Parathyroid adenoma (tissue), 2 donors: ENCODE data around the gene DCTN2.
"Not testable (repeated sequence)": the region's sequence is repeated elsewhere in the genome, so short reads cannot be mapped to it uniquely, and the experiment has no call there.

Experiments used
- H2AFZ ChIP-seq: fragments of 300-600 bp; sonication (generic); one replicate; pipeline ENCODE4 v1.7.0; 2017; ENCODE audit warnings: antibody characterized with exemption, mild to moderate bottlenecking
- H3K27ac ChIP-seq: fragments of 300-600 bp; sonication (generic); one replicate; pipeline ENCODE4 v1.7.0; 2017
- H3K27me3 ChIP-seq: fragments of 300-600 bp; sonication (generic); one replicate; pipeline ENCODE4 v1.7.0; 2017; ENCODE audit warnings: low read length; ENCODE audit not compliant: control insufficient read depth, insufficient read depth
- H3K36me3 ChIP-seq: fragments of 300-600 bp; sonication (generic); one replicate; pipeline ENCODE4 v1.7.0; 2017; ENCODE audit warnings: low read length; ENCODE audit not compliant: control insufficient read depth, insufficient read depth
- H3K4me1 ChIP-seq: fragments of 300-600 bp; sonication (generic); one replicate; pipeline ENCODE4 v1.7.0; 2017; ENCODE audit warnings: control low read depth
- H3K4me2 ChIP-seq: fragments of 300-600 bp; sonication (generic); one replicate; pipeline ENCODE4 v1.7.0; 2017; ENCODE audit warnings: low read length
- H3K4me3 ChIP-seq: fragments of 300-600 bp; sonication (generic); one replicate; pipeline ENCODE4 v1.7.0; 2017; ENCODE audit warnings: low read depth, low read length
- H3K79me2 ChIP-seq: fragments of 300-600 bp; sonication (generic); one replicate; pipeline ENCODE4 v1.7.0; 2017; ENCODE audit warnings: control low read depth
- H3K9ac ChIP-seq: fragments of 300-600 bp; sonication (generic); one replicate; pipeline ENCODE4 v1.7.0; 2017; ENCODE audit warnings: mild to moderate bottlenecking
- H3K9me3 ChIP-seq: fragments of 300-600 bp; sonication (generic); one replicate; pipeline ENCODE4 v1.7.0; 2017; ENCODE audit warnings: low read length; ENCODE audit not compliant: control insufficient read depth
- CTCF ChIP-seq: fragments of 300-600 bp; sonication (generic); IDR thresholded peaks from one replicate; pipeline ENCODE4 v1.7.0; 2017; ENCODE audit warnings: antibody characterized with exemption, mild to moderate bottlenecking
- donor health status: primary hyperparathyroidism.

Gene DCTN2

GRCh38 chr12:57511588-57512325 lies 35.2 kb downstream of the DCTN2 start:
- H3K4me3 ChIP-seq: no peak overlapping the region
- no peaks in the 10 kb centered on the region for H3K9me3 ChIP-seq
- no peak overlapping the region for H2AFZ ChIP-seq
- H3K27ac ChIP-seq: no peak overlapping the region
- H3K36me3 ChIP-seq: no peaks in the 10 kb centered on the region
- no peak overlapping the region for H3K4me2 ChIP-seq
- H3K4me1 ChIP-seq: no peaks in the 10 kb centered on the region
- H3K27me3 ChIP-seq: no peaks in the 10 kb centered on the region
- TF ChIP-seq CTCF: no peak
- H3K9ac ChIP-seq: no peak overlapping the region
- no peaks in the 10 kb centered on the region for H3K79me2 ChIP-seq

DNA sequence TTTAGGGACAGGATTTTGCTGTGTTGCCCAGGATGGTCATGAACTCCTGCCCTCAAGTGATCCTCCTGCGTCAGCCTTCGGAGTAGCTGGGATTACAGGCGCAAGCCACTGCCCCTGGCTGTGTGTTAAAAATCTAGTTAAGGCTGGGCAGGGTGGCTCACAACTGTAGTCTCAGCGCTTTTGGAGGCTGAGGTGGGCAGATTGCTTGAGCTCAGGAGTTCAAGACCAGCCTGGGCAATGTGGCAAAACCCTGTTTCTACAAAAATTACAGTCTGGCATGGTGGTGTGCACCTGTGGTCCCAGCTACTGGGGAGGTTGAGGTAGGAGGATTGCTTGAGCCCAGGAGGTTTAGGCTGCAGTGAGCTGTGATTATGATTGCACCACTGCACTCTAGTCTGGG lies 35.8 kb downstream of the DCTN2 start:
- Histone ChIP-seq H3K27ac (no peak overlapping the region), H3K9ac (no peak overlapping the region), H3K27me3 (no peaks in the 10 kb centered on the region), H3K4me2 (no peak overlapping the region), H3K36me3 (no peaks in the 10 kb centered on the region), H3K9me3 (no peaks in the 10 kb centered on the region), H2AFZ (no peak overlapping the region), H3K4me1 (no peaks in the 10 kb centered on the region), H3K4me3 (no peak overlapping the region), H3K79me2 (no peaks in the 10 kb centered on the region)
- TF ChIP-seq CTCF: no peak

- H3K79me2 ChIP-seq, H2AFZ ChIP-seq, H3K27ac ChIP-seq, H3K36me3 ChIP-seq, H3K4me2 ChIP-seq, H3K9me3 ChIP-seq, H3K27me3 ChIP-seq, H3K4me3 ChIP-seq, H3K9ac ChIP-seq, H3K4me1 ChIP-seq: not testable (repeated sequence)
Observed at GRCh38 chr12:57507796-57508195, 39.2 kb downstream of the DCTN2 start.

GRCh38 chr12:57506541-57506940 lies 40.5 kb downstream of the DCTN2 start:
- H3K36me3 ChIP-seq, H3K27me3 ChIP-seq, H3K27ac ChIP-seq, H3K4me1 ChIP-seq, H3K9me3 ChIP-seq, H3K4me2 ChIP-seq, H3K79me2 ChIP-seq, H3K9ac ChIP-seq, H3K4me3 ChIP-seq, H2AFZ ChIP-seq: not testable (repeated sequence)

- H3K4me1 ChIP-seq, H3K27me3 ChIP-seq, H3K36me3 ChIP-seq, H3K4me3 ChIP-seq, H3K9ac ChIP-seq, H2AFZ ChIP-seq, H3K4me2 ChIP-seq, H3K27ac ChIP-seq, H3K9me3 ChIP-seq, H3K79me2 ChIP-seq: not testable (repeated sequence)
Observed at GRCh38 chr12:57502311-57502969, 44.6 kb downstream of the DCTN2 start.

DNA sequence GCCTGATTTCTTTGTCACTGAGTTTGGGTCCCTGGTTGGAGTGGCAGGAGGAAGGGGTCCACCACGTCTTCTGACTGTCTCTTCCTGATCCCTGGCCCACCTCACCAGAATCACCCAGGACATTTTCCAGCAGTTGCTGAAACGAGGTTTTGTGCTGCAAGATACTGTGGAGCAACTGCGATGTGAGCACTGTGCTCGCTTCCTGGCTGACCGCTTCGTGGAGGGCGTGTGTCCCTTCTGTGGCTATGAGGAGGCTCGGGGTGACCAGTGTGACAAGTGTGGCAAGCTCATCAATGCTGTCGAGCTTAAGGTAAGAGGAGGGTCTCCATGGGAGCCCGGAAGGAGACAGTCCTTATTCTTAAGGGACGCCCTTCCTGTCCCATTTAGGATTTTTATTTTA lies 46.8 kb downstream of the DCTN2 start:
- no peaks in the 10 kb centered on the region for H3K9me3 ChIP-seq
- H3K4me2 ChIP-seq: no peak overlapping the region
- no peak overlapping the region for H3K9ac ChIP-seq
- no peak for TF ChIP-seq CTCF
- no peak overlapping the region for H2AFZ ChIP-seq
- H3K36me3 ChIP-seq: no peaks in the 10 kb centered on the region
- H3K79me2 ChIP-seq: peaks cover 7% of the 10 kb centered on the region
- H3K27ac ChIP-seq: no peak overlapping the region
- no peaks in the 10 kb centered on the region for H3K4me1 ChIP-seq
- no peaks in the 10 kb centered on the region for H3K27me3 ChIP-seq
- no peak overlapping the region for H3K4me3 ChIP-seq
